Hepatocyte (in vitro differentiated cells): Measurements from ENCODE around the gene RNF224. TPM values are rescaled to one million over a fixed set of nuclear protein-coding genes. Genes with fewer than 3 reads are reported as not detected.

Experiments used
- DNase-seq: peaks from one replicate; pipeline ENCODE4 v3.0.0-alpha.2; 2016; ENCODE audit warnings: low spot score
- H2AFZ ChIP-seq: fragments of 200-600 bp; sonication (generic); 2 replicates; pipeline ENCODE4 v1.6.0; 2016; ENCODE audit warnings: antibody characterized with exemption, mild to moderate bottlenecking
- H3K27ac ChIP-seq: fragments of 200-600 bp; sonication (generic); 2 replicates; pipeline ENCODE4 v1.5.1; 2016; ENCODE audit warnings: mild to moderate bottlenecking
- H3K27me3 ChIP-seq: fragments of 200-600 bp; sonication (generic); 2 replicates; pipeline ENCODE4 v1.6.1; 2016
- H3K36me3 ChIP-seq: fragments of 200-600 bp; sonication (generic); replicated peaks from 2 replicates; pipeline ENCODE4 v1.5.1; 2016; ENCODE audit warnings: low read depth; ENCODE audit not compliant: insufficient read depth
- H3K4me1 ChIP-seq: fragments of 200-600 bp; sonication (generic); 2 replicates; pipeline ENCODE4 v1.5.1; 2016; ENCODE audit warnings: mild to moderate bottlenecking, moderate library complexity; ENCODE audit not compliant: insufficient read depth
- H3K4me2 ChIP-seq: fragments of 200-600 bp; sonication (generic); 2 replicates; pipeline ENCODE4 v1.6.0; 2016
- H3K4me3 ChIP-seq: fragments of 200-600 bp; sonication (generic); 2 replicates; pipeline ENCODE4 v1.5.1; 2016; ENCODE audit warnings: mild to moderate bottlenecking
- H3K79me2 ChIP-seq: fragments of 200-600 bp; sonication (generic); 2 replicates; pipeline ENCODE4 v1.6.0; 2017; ENCODE audit warnings: mild to moderate bottlenecking
- H3K9me2 ChIP-seq: fragments of 200-600 bp; sonication (generic); replicated peaks from 2 replicates; pipeline ENCODE4 v1.6.0; 2017; ENCODE audit warnings: mild to moderate bottlenecking; ENCODE audit not compliant: insufficient read depth
- H3K9me3 ChIP-seq: fragments of 200-600 bp; sonication (generic); 2 replicates; pipeline ENCODE4 v1.5.1; 2016; ENCODE audit warnings: low read depth, mild to moderate bottlenecking
- H4K20me1 ChIP-seq: fragments of 200-600 bp; sonication (generic); 2 replicates; pipeline ENCODE4 v1.6.0; 2016; ENCODE audit warnings: mild to moderate bottlenecking; ENCODE audit not compliant: insufficient read depth, poor library complexity, severe bottlenecking
- EZH2 ChIP-seq: fragments of 200-600 bp; sonication (generic); IDR thresholded peaks from 2 replicates; pipeline ENCODE4 v1.6.1; 2016; ENCODE audit warnings: antibody characterized with exemption, mild to moderate bottlenecking, borderline replicate concordance
- EZH2phosphoT487 ChIP-seq: fragments of 200-600 bp; sonication (generic); IDR thresholded peaks from one replicate; pipeline ENCODE4 v1.6.1; 2018; ENCODE audit warnings: antibody characterized with exemption, mild to moderate bottlenecking, low read depth, moderate library complexity; ENCODE audit not compliant: unreplicated experiment, severe bottlenecking
- WGBS: methylation state at CpG from one replicate; pipeline ENCODE4 v1.1.6; 2016; ENCODE audit warnings: low lambda C conversion rate; ENCODE audit errors: missing lambda C conversion rate; 5-methylcytosine and 5-hydroxymethylcytosine counted together
- polyA plus RNA-seq: library from polyadenylated mRNA; unstranded; fragments of >200 nt; fragmentation: Nextera tagmentation; extraction: Ambion mirVana; gene quantifications from 2 replicates; pipeline ENCODE4 v1.2.1, GENCODE V29; 2016
- total RNA-seq: library from RNA; depleted of rRNA; stranded (reverse); fragments of >200 nt; gene quantifications from 2 replicates; pipeline ENCODE4 v1.2.3, GENCODE V29; 2014
- TF ChIP-seq, protein P1 (sequence below): fragments of 200-600 bp; sonication (generic); IDR thresholded peaks from 2 replicates; pipeline ENCODE4 v1.5.1; 2016; ENCODE audit warnings: antibody characterized with exemption, mild to moderate bottlenecking; ENCODE audit not compliant: poor library complexity

RNF224 gene
- total and polyA plus RNA-seq, 2 experiments from 2014 or later = 1.1 to 1.4 TPM

- Histone ChIP-seq H3K9me2 (no peaks in the 10 kb centered on the region), H3K36me3 (no peaks in the 10 kb centered on the region), H2AFZ (no peak overlapping the region), H3K4me2 (no peak overlapping the region), H3K4me1 (peaks cover 15% of the 10 kb centered on the region), H4K20me1 (peaks cover 7% of the 10 kb centered on the region), H3K27ac (no peak overlapping the region), H3K4me3 (no peak overlapping the region), H3K9me3 (no peaks in the 10 kb centered on the region), H3K79me2 (peaks cover 13% of the 10 kb centered on the region), H3K27me3 (no peaks in the 10 kb centered on the region)
- DNase-seq = no peak
- WGBS = 92% methylated on average over 11 of the region's 22 CpGs
- TF ChIP-seq EZH2 = no peak
- TF ChIP-seq, protein P1, sequence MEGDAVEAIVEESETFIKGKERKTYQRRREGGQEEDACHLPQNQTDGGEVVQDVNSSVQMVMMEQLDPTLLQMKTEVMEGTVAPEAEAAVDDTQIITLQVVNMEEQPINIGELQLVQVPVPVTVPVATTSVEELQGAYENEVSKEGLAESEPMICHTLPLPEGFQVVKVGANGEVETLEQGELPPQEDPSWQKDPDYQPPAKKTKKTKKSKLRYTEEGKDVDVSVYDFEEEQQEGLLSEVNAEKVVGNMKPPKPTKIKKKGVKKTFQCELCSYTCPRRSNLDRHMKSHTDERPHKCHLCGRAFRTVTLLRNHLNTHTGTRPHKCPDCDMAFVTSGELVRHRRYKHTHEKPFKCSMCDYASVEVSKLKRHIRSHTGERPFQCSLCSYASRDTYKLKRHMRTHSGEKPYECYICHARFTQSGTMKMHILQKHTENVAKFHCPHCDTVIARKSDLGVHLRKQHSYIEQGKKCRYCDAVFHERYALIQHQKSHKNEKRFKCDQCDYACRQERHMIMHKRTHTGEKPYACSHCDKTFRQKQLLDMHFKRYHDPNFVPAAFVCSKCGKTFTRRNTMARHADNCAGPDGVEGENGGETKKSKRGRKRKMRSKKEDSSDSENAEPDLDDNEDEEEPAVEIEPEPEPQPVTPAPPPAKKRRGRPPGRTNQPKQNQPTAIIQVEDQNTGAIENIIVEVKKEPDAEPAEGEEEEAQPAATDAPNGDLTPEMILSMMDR = no peak
- no peak for TF ChIP-seq EZH2phosphoT487
Observed at GRCh38 chr9:137251490-137252268, 24.4 kb downstream of the RNF224 start.

GRCh38 chr9:137252555-137253506, 25.5 kb downstream of the RNF224 start:
- TF ChIP-seq, protein P1 = no peak
- no peak for TF ChIP-seq EZH2
- no peak for TF ChIP-seq EZH2phosphoT487
- peak overlapping the region; percentile 98 for H3K4me2 ChIP-seq
- peaks cover 15% of the 10 kb centered on the region for H3K4me1 ChIP-seq
- H3K79me2 ChIP-seq = peaks cover 20% of the 10 kb centered on the region
- H3K27me3 ChIP-seq = no peaks in the 10 kb centered on the region
- no peaks in the 10 kb centered on the region for H3K9me3 ChIP-seq
- H3K4me3 ChIP-seq = no peak overlapping the region
- H4K20me1 ChIP-seq = peaks cover 7% of the 10 kb centered on the region
- WGBS = 85% methylated on average over 25 of the region's 35 CpGs
- H3K9me2 ChIP-seq = no peaks in the 10 kb centered on the region
- no peak overlapping the region for H3K27ac ChIP-seq
- DNase-seq = peak; percentile 68
- H3K36me3 ChIP-seq = no peaks in the 10 kb centered on the region
- H2AFZ ChIP-seq = no peak overlapping the region

GRCh38 chr9:137253717-137254623, 26.7 kb downstream of the RNF224 start:
- Histone ChIP-seq H3K27ac (peak overlapping the region; percentile 36), H3K4me1 (peaks cover 15% of the 10 kb centered on the region), H3K79me2 (peaks cover 20% of the 10 kb centered on the region), H3K9me2 (no peaks in the 10 kb centered on the region), H4K20me1 (peaks cover 7% of the 10 kb centered on the region), H3K27me3 (no peaks in the 10 kb centered on the region), H3K4me3 (peak overlapping the region; percentile 43), H3K36me3 (no peaks in the 10 kb centered on the region), H3K4me2 (peak overlapping the region; percentile 98), H3K9me3 (no peaks in the 10 kb centered on the region), H2AFZ (peak overlapping the region; percentile 71)
- no peak for DNase-seq
- WGBS = 52% methylated on average over 18 of the region's 21 CpGs
- no peak for TF ChIP-seq EZH2
